ENCODE results near the gene NEURL2. TPM values are rescaled to one million over a fixed set of nuclear protein-coding genes. Genes with fewer than 3 reads are reported as not detected.

Gene NEURL2
- total RNA-seq, 4 donors from 2014 or later: 12.6 to 17.4 (median 16.1) TPM

- intact Hi-C loops (cut with DNase I): no loop called here
- no peaks in the 10 kb centered on the region for H3K36me3 ChIP-seq
- H3K4me1 ChIP-seq: no peaks in the 10 kb centered on the region
- no peak for TF ChIP-seq CTCF (IDR thresholded peaks at IDR 0.05)
- WGBS, 2 donors: 86 to 97% methylated on average over 6 of the region's 6 CpGs
- H3K4me3 ChIP-seq (replicated peaks in 1 of 3): no peak overlapping the region
- H3K27ac ChIP-seq: no peak overlapping the region
- no peaks in the 10 kb centered on the region for H3K27me3 ChIP-seq
- no peak for DNase-seq
- no peaks in the 10 kb centered on the region for H3K9me3 ChIP-seq
These were observed 23.7 kb downstream of the NEURL2 start for GRCh38 chr20:45867136-45867818.

- no peaks in the 10 kb centered on the region for H3K4me1 ChIP-seq
- H3K27ac ChIP-seq: no peak overlapping the region
- 92 to 95% methylated on average over 5 of the region's 5 CpGs for WGBS, 2 donors
- H3K9me3 ChIP-seq: no peaks in the 10 kb centered on the region
- DNase-seq: no peak
- no peak overlapping the region for H3K4me3 ChIP-seq (replicated peaks in 1 of 3)
- intact Hi-C loops (cut with DNase I): no loop called here
- H3K27me3 ChIP-seq: no peaks in the 10 kb centered on the region
- TF ChIP-seq POLR2A (IDR thresholded peaks at IDR 0.05): no peak
- TF ChIP-seq CTCF (IDR thresholded peaks at IDR 0.05): no peak
- H3K36me3 ChIP-seq: no peaks in the 10 kb centered on the region
These were observed 24.6 kb downstream of the NEURL2 start for GRCh38 chr20:45866454-45866853.

- Histone ChIP-seq H3K4me1 (no peaks in the 10 kb centered on the region), H3K4me3 (replicated peaks in 1 of 3) (no peak overlapping the region), H3K9me3 (no peaks in the 10 kb centered on the region), H3K36me3 (no peaks in the 10 kb centered on the region), H3K27ac (no peak overlapping the region), H3K27me3 (no peaks in the 10 kb centered on the region)
- intact Hi-C loops (cut with DNase I): no loop called here
- no peak for TF ChIP-seq POLR2A (IDR thresholded peaks at IDR 0.05)
- no peak for TF ChIP-seq CTCF (IDR thresholded peaks at IDR 0.05)
- DNase-seq: no peak
- WGBS, 2 donors: 92 to 95% methylated on average over 7 of the region's 7 CpGs
These were observed 27.2 kb downstream of the NEURL2 start for GRCh38 chr20:45863543-45864470.

GRCh38 chr20:45861221-45862075 is 29.6 kb downstream of the NEURL2 start:
- intact Hi-C loops (cut with DNase I): no loop called here
- Histone ChIP-seq H3K36me3 (no peaks in the 10 kb centered on the region), H3K4me1 (peaks cover 8 to 10% of the 10 kb centered on the region in 2 donors), H3K9me3 (no peaks in the 10 kb centered on the region), H3K27me3 (no peaks in the 10 kb centered on the region), H3K27ac (no peak overlapping the region), H3K4me3 (replicated peaks in 1 of 3) (no peak overlapping the region)
- WGBS, 2 donors: 86 to 88% methylated on average over 7 of the region's 7 CpGs
- TF ChIP-seq CTCF (IDR thresholded peaks at IDR 0.05): no peak
- DNase-seq: peak in 1 of 2 donors; percentile 37
